Hepatic stellate cell (primary cell): ENCODE results near the gene PTPN20.

ENCODE experiments used
- DNase-seq: peaks from one replicate; pipeline ENCODE4 v3.0.0; 2011; ENCODE audit warnings: low spot score

The PTPN20 gene

DNA sequence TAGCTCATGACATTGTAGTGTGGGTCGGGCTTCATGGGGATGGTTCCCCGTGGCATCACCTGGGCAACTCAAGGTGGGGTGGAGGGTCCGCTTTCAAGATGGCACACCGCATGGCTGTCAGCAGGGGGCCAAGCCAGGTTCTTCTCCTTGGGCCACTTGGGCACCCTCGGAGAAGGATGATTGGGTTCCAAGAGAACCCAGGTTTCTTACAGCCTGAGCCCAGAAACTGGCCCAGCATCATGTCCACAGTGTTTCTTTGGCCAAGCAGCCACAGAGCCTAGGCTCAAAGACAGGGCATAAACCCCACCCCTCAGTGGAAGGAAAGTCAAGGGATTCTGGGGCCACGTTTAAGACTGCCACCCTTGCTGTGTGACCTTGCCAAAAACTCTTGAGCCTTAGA, 110.6 kb downstream of the PTPN20 start:
- DNase-seq: peak; percentile 3

DNA sequence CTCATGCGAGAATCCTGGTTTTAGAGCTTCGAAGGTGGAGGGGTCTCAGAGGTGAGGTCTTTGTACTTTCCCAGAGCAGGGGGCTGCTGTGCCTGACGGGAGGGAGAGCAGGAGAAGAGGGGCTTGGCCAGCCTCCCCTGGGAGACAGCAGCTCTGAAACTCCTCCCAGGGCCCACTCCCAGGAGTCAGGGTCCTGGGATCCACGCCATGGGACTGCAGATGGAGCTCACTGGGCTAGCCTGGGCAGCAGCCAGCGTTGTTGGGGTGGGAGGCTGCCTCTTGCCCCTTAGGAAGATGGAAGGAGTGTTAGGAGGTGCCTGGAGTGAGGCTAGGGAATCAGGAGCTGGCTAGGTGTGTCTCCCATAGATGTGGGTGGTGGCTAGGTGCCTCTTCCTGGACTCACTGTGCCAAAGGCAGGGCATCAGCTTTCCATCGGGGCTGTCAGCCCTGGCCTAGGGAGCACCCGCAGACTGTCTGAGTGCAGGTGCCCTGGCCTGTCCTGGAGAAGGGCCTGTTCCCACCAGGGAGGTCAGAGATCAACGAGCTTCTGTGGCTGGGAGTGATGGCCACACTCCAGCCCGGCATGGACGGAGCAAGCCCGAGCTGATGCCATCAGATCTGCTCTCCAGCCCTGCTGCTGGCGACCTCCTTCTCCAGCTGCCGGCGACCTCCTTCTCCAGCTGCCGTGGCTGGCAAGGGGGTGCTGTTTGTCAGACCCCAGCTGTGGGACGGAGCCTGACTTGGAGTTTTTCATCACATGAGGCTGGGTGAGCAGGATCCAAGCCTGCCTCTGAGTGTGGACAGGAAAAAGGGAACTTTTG, 111.3 kb downstream of the PTPN20 start:
- DNase-seq: peak; percentile 6

- peak; percentile 8 for DNase-seq
Observed at GRCh38 chr10:47023237-47024045, 112.2 kb downstream of the PTPN20 start.

GRCh38 chr10:47024046-47024322, 112.8 kb downstream of the PTPN20 start:
- DNase-seq: no peak

DNA sequence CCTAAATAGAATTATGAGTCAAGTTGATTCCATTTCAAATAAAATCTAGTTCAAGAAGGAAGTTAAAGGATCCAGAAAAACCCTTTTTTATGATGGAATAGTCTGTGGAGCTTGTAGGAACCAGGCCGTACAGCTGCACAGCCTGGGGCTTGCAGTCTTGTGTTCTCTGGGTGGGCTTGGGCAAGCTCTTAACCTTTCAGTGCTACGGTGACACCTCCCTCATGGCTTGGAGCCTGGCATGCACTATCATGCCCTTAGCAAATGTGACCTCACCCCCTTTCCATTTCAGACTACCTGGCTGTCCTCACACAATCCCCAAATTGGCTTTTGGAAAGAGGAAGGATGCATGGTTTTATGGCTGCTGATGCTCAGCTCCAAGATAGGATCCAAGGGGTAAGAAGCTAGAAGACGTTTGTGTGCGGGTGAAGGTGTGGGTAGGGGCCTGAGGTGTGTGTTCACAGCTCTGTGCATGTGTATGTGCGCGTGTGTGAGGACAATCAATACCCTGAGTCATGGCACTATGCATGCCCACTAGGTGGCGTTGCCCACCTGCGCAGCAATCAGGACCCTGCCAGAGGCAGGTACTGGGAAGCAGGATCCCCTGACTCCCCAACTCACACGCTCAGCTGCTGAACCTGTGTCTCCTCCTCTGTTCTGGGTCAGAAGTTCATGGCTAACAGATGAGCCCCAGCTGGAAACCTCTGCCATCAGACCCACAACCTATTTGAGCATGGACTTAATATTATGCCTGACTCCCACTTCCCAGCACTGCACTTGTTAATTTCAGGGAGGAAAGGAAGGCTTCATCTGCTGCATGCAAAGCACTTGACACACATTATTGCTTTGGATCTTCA, 113.4 kb downstream of the PTPN20 start:
- peak; percentile 62 for DNase-seq

GRCh38 chr10:47025253-47025539, 114.0 kb downstream of the PTPN20 start:
- no peak for DNase-seq

GRCh38 chr10:47025540-47026300, 114.5 kb downstream of the PTPN20 start:
- peak; percentile 76 for DNase-seq

GRCh38 chr10:47026301-47027107, 115.3 kb downstream of the PTPN20 start:
- no peak for DNase-seq

DNA sequence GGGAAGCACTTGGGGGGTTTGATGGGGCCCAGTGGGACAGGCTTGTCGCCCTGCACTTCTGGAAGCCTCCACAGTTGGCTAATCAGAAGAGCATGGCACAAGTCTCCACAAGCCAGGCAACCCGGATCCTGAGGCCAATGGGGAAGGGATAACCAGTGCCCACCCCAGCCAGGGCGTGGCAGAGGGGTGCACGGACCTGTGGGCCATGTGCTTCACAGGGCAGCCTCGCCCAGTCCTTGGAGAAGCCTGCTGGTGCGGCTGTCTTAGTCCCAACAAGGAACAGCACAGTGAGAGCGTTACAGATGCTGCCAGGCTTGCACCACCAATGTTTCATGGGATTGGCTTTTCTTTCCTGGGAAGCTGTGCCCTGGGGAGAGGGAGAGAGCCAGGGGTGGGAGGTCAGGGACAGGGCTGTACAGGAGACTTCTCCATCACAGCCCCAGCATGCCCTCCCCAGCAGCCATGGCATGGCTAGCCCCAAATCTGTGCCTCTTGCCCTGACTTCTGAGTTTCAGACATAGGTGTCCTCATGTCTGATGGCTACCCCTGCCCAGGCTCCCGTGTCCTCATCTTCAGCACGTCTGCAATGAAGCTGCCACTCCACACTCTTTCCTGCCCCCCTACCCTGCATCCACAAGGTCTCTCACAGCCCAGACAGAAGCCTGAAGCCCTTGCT, 116.0 kb downstream of the PTPN20 start:
- no peak for DNase-seq

- DNase-seq: no peak
Observed at GRCh38 chr10:47027784-47028260, 116.6 kb downstream of the PTPN20 start.

- no peak for DNase-seq
Observed at GRCh38 chr10:47028466-47028865, 117.2 kb downstream of the PTPN20 start.

GRCh38 chr10:47029181-47030009, 118.2 kb downstream of the PTPN20 start:
- DNase-seq: no peak

GRCh38 chr10:47030191-47030703, 119.0 kb downstream of the PTPN20 start:
- no peak for DNase-seq

GRCh38 chr10:47031211-47031900, 120.1 kb downstream of the PTPN20 start:
- DNase-seq: no peak

DNA sequence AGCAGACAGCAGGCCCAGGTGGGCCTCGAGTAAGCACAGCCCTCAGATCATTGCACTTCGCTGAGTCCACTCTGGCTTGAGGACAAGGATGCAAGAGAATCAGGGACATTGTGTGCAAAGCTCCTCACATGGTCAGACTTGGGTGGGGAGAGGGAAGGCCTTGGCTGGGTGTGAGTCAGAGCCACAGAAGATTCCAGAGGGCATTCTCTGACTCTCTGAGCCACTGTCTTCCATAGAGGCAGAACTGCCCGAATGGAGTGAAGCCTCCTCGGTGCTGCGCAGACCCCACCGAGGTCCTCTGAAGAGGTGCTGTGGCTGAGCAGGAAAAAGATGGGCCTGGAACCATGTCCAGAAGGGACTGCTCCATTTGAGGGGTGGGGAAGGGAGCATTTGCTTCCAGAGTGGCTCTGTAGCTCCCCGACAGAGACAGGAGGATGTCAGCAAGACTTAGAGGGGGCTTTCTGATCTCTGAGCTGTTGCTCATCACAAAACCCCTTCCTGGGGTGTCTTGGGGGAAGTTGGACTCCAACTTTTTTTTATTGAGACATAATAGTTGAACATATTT, 120.8 kb downstream of the PTPN20 start:
- DNase-seq: peak; percentile 71

DNA sequence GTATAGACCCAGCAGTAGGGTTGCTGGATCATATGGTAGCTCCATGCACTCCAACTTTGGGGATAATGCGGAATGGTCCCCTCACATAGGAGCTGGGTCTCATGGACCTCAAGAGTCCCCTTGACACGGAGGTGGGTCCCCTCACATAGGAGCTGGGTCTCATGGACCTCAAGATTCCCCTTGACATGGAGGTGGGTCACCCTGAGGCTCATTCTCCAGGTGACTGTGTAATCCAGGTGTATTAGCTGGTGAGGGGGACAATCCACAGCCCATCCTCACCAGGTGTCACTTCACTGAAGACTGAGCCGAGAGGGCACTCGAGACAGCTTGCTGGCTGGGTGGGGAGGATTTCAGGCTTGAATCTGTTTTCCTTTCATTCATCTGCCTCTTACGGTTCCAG, 121.9 kb downstream of the PTPN20 start:
- no peak for DNase-seq

DNA sequence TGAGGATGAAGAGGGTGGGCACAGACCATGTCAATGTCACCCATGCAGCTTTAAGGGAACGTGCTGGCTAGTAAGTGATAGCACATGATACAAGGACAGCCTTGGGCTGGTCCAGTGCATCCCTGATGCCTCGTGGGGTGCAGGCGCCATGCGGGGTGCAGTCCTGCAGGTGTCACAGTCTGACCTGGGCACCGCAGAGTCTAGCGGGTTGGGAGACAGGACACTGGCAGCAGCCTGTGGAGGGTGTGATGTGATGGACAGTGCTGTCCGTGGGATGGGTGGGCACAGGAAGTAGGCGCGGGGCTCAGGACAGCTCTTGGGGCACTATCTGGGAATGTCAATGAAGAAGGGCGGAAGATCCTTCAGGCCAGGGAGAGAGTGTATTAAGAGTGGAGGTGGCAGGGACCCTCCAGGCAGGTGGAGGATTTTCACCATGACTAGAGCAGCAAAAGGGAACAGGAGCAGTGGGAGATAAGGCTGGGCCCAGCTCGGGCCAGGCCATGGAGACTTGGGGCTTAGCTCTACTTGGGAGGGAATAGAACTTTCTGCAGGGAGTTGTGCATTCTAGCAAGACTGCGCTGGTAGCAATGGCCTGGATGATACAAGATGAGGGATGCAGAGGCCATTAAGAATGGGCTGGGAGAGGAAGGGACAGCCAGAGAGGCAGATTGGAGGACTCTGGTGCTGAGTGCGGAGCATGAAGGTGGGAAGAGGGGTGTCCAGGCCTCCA, 122.5 kb downstream of the PTPN20 start:
- DNase-seq: no peak
